Activated naive CD4-positive, alpha-beta T cell treated with anti-CD3 and anti-CD28 coated beads, Interleukin-2, amount 50 U/mL, for 24 hours (primary cell): Measurements from ENCODE around the gene DRC7.

ENCODE experiments used
- H3K27ac Mint-ChIP-seq: one replicate; pipeline ENCODE4 v1.8.0; 2021; ENCODE audit warnings: mild to moderate bottlenecking, mixed read lengths
- H3K27me3 Mint-ChIP-seq: one replicate; pipeline ENCODE4 v1.8.0; 2021; ENCODE audit warnings: mixed read lengths
- H3K36me3 Mint-ChIP-seq: one replicate; pipeline ENCODE4 v1.8.0; 2021; ENCODE audit warnings: mixed read lengths
- H3K4me1 Mint-ChIP-seq: one replicate; pipeline ENCODE4 v1.8.0; 2021; ENCODE audit warnings: mixed read lengths
- H3K4me3 Mint-ChIP-seq: one replicate; pipeline ENCODE4 v1.8.0; 2021; ENCODE audit warnings: mild to moderate bottlenecking, mixed read lengths
- H3K9me3 Mint-ChIP-seq: one replicate; pipeline ENCODE4 v1.8.0; 2021; ENCODE audit warnings: mixed read lengths

DRC7 gene

GRCh38 chr16:57761301-57761700, 66.7 kb downstream of the DRC7 start:
- no peak overlapping the region for H3K27ac Mint-ChIP-seq
- H3K4me1 Mint-ChIP-seq, result no peaks in the 10 kb centered on the region
- H3K4me3 Mint-ChIP-seq, result no peak overlapping the region
- H3K9me3 Mint-ChIP-seq, result no peaks in the 10 kb centered on the region
- H3K36me3 Mint-ChIP-seq, result no peaks in the 10 kb centered on the region
- no peaks in the 10 kb centered on the region for H3K27me3 Mint-ChIP-seq

GRCh38 chr16:57761957-57762356, 67.4 kb downstream of the DRC7 start:
- Mint-ChIP-seq H3K27me3 (no peaks in the 10 kb centered on the region), H3K4me3 (no peak overlapping the region), H3K4me1 (no peaks in the 10 kb centered on the region), H3K9me3 (no peaks in the 10 kb centered on the region), H3K27ac (no peak overlapping the region), H3K36me3 (no peaks in the 10 kb centered on the region)

- H3K4me3 Mint-ChIP-seq, result no peak overlapping the region
- H3K27me3 Mint-ChIP-seq, result no peaks in the 10 kb centered on the region
- H3K27ac Mint-ChIP-seq, result peak overlapping the region; percentile 46
- H3K4me1 Mint-ChIP-seq, result no peaks in the 10 kb centered on the region
- no peaks in the 10 kb centered on the region for H3K36me3 Mint-ChIP-seq
- no peaks in the 10 kb centered on the region for H3K9me3 Mint-ChIP-seq
These were observed 67.9 kb downstream of the DRC7 start for GRCh38 chr16:57762365-57763040.

GRCh38 chr16:57763285-57764005, 68.8 kb downstream of the DRC7 start:
- H3K4me1 Mint-ChIP-seq, result no peaks in the 10 kb centered on the region
- H3K27ac Mint-ChIP-seq, result no peak overlapping the region
- no peaks in the 10 kb centered on the region for H3K9me3 Mint-ChIP-seq
- H3K4me3 Mint-ChIP-seq, result no peak overlapping the region
- H3K27me3 Mint-ChIP-seq, result no peaks in the 10 kb centered on the region
- no peaks in the 10 kb centered on the region for H3K36me3 Mint-ChIP-seq

- no peaks in the 10 kb centered on the region for H3K36me3 Mint-ChIP-seq
- no peaks in the 10 kb centered on the region for H3K9me3 Mint-ChIP-seq
- H3K27ac Mint-ChIP-seq, result no peak overlapping the region
- H3K27me3 Mint-ChIP-seq, result no peaks in the 10 kb centered on the region
- H3K4me3 Mint-ChIP-seq, result no peak overlapping the region
- H3K4me1 Mint-ChIP-seq, result no peaks in the 10 kb centered on the region
These were observed 69.4 kb downstream of the DRC7 start for GRCh38 chr16:57764006-57764340.

GRCh38 chr16:57764341-57765159, 69.9 kb downstream of the DRC7 start:
- Mint-ChIP-seq H3K9me3 (no peaks in the 10 kb centered on the region), H3K36me3 (no peaks in the 10 kb centered on the region), H3K27ac (no peak overlapping the region), H3K4me3 (no peak overlapping the region), H3K4me1 (no peaks in the 10 kb centered on the region), H3K27me3 (no peaks in the 10 kb centered on the region)

GRCh38 chr16:57765160-57765728, 70.6 kb downstream of the DRC7 start:
- Mint-ChIP-seq H3K27me3 (no peaks in the 10 kb centered on the region), H3K36me3 (no peaks in the 10 kb centered on the region), H3K27ac (no peak overlapping the region), H3K9me3 (no peaks in the 10 kb centered on the region), H3K4me1 (no peaks in the 10 kb centered on the region), H3K4me3 (no peak overlapping the region)

- H3K9me3 Mint-ChIP-seq, result no peaks in the 10 kb centered on the region
- H3K4me3 Mint-ChIP-seq, result no peak overlapping the region
These were observed 72.2 kb downstream of the DRC7 start for GRCh38 chr16:57766714-57767348.

GRCh38 chr16:57769541-57770145, 75.0 kb downstream of the DRC7 start:
- no peaks in the 10 kb centered on the region for H3K9me3 Mint-ChIP-seq
- H3K4me3 Mint-ChIP-seq, result no peak overlapping the region
- no peaks in the 10 kb centered on the region for H3K27me3 Mint-ChIP-seq
- H3K27ac Mint-ChIP-seq, result no peak overlapping the region
- H3K4me1 Mint-ChIP-seq, result no peaks in the 10 kb centered on the region
- H3K36me3 Mint-ChIP-seq, result no peaks in the 10 kb centered on the region

More at GRCh38 chr16:57766714-57767348, 72.2 kb downstream of the DRC7 start:
- H3K36me3 Mint-ChIP-seq, result no peaks in the 10 kb centered on the region
- H3K4me1 Mint-ChIP-seq, result no peaks in the 10 kb centered on the region
- no peak overlapping the region for H3K27ac Mint-ChIP-seq
- H3K27me3 Mint-ChIP-seq, result no peaks in the 10 kb centered on the region

- H3K9me3 Mint-ChIP-seq, result no peaks in the 10 kb centered on the region
- no peak overlapping the region for H3K4me3 Mint-ChIP-seq
- H3K4me1 Mint-ChIP-seq, result no peaks in the 10 kb centered on the region
- H3K36me3 Mint-ChIP-seq, result no peaks in the 10 kb centered on the region
- no peaks in the 10 kb centered on the region for H3K27me3 Mint-ChIP-seq
- no peak overlapping the region for H3K27ac Mint-ChIP-seq
These were observed 75.8 kb downstream of the DRC7 start for GRCh38 chr16:57770361-57770760.

- Mint-ChIP-seq H3K9me3 (no peaks in the 10 kb centered on the region), H3K27ac (no peak overlapping the region), H3K4me1 (no peaks in the 10 kb centered on the region), H3K36me3 (no peaks in the 10 kb centered on the region), H3K27me3 (no peaks in the 10 kb centered on the region), H3K4me3 (no peak overlapping the region)
These were observed 76.7 kb downstream of the DRC7 start for GRCh38 chr16:57771141-57771785.

GRCh38 chr16:57773019-57773418, 78.4 kb downstream of the DRC7 start:
- no peaks in the 10 kb centered on the region for H3K27me3 Mint-ChIP-seq
- H3K9me3 Mint-ChIP-seq, result no peaks in the 10 kb centered on the region
- no peak overlapping the region for H3K4me3 Mint-ChIP-seq
- no peak overlapping the region for H3K27ac Mint-ChIP-seq
- no peaks in the 10 kb centered on the region for H3K4me1 Mint-ChIP-seq
- H3K36me3 Mint-ChIP-seq, result no peaks in the 10 kb centered on the region

- Mint-ChIP-seq H3K4me3 (no peak overlapping the region), H3K4me1 (no peaks in the 10 kb centered on the region), H3K9me3 (no peaks in the 10 kb centered on the region), H3K36me3 (no peaks in the 10 kb centered on the region), H3K27me3 (no peaks in the 10 kb centered on the region), H3K27ac (no peak overlapping the region)
These were observed 79.2 kb downstream of the DRC7 start for GRCh38 chr16:57773655-57774295.

GRCh38 chr16:57774705-57775285, 80.2 kb downstream of the DRC7 start:
- H3K9me3 Mint-ChIP-seq, result no peaks in the 10 kb centered on the region
- no peaks in the 10 kb centered on the region for H3K36me3 Mint-ChIP-seq
- H3K4me1 Mint-ChIP-seq, result no peaks in the 10 kb centered on the region
- H3K27me3 Mint-ChIP-seq, result no peaks in the 10 kb centered on the region
- H3K4me3 Mint-ChIP-seq, result no peak overlapping the region
- no peak overlapping the region for H3K27ac Mint-ChIP-seq
